Stimulated activated CD4-positive, alpha-beta T cell treated with anti-CD3 and anti-CD28 coated beads, Interleukin-4, amount 100 ng/mL, for 4 hours (primary cell): ENCODE data around the gene CNTNAP2.

Experiments
- DNase-seq, 2 experiments: peaks; one replicate each; pipeline ENCODE4 v3.0.0-alpha.2; 2020

The CNTNAP2 gene

GRCh38 chr7:146314962-146315361 lies 198.4 kb downstream of the CNTNAP2 start:
- no peak for DNase-seq

- DNase-seq = no peak
Observed at GRCh38 chr7:146319629-146320028, 203.0 kb downstream of the CNTNAP2 start.

- DNase-seq = no peak
Observed at GRCh38 chr7:146321301-146321700, 204.7 kb downstream of the CNTNAP2 start.

GRCh38 chr7:146331369-146331768 lies 214.8 kb downstream of the CNTNAP2 start:
- DNase-seq = no peak

- no peak for DNase-seq
Observed at GRCh38 chr7:146345251-146345650, 228.7 kb downstream of the CNTNAP2 start.

- no peak for DNase-seq
Observed at GRCh38 chr7:146346096-146346495, 229.5 kb downstream of the CNTNAP2 start.

- no peak for DNase-seq
Observed at GRCh38 chr7:146355216-146355615, 238.6 kb downstream of the CNTNAP2 start.

- DNase-seq = no peak
Observed at GRCh38 chr7:146359176-146359575, 242.6 kb downstream of the CNTNAP2 start.

GRCh38 chr7:146366938-146367337 lies 250.3 kb downstream of the CNTNAP2 start:
- no peak for DNase-seq

- DNase-seq = no peak
Observed at GRCh38 chr7:146370171-146370570, 253.6 kb downstream of the CNTNAP2 start.

- DNase-seq = no peak
Observed at GRCh38 chr7:146375170-146375569, 258.6 kb downstream of the CNTNAP2 start.

- DNase-seq = no peak
Observed at GRCh38 chr7:146378196-146378595, 261.6 kb downstream of the CNTNAP2 start.

- DNase-seq = no peak
Observed at GRCh38 chr7:146387140-146387539, 270.5 kb downstream of the CNTNAP2 start.

- no peak for DNase-seq
Observed at GRCh38 chr7:146388928-146389327, 272.3 kb downstream of the CNTNAP2 start.

- DNase-seq = no peak
Observed at GRCh38 chr7:146393346-146393745, 276.7 kb downstream of the CNTNAP2 start.

- no peak for DNase-seq
Observed at GRCh38 chr7:146397141-146397540, 280.5 kb downstream of the CNTNAP2 start.

GRCh38 chr7:146401939-146402338 lies 285.3 kb downstream of the CNTNAP2 start:
- no peak for DNase-seq

- no peak for DNase-seq
Observed at GRCh38 chr7:146405737-146406136, 289.1 kb downstream of the CNTNAP2 start.

GRCh38 chr7:146411975-146412374 lies 295.4 kb downstream of the CNTNAP2 start:
- DNase-seq = no peak

- DNase-seq = no peak
Observed at GRCh38 chr7:146412781-146413180, 296.2 kb downstream of the CNTNAP2 start.

- DNase-seq = no peak
Observed at GRCh38 chr7:146414373-146414772, 297.8 kb downstream of the CNTNAP2 start.

- no peak for DNase-seq
Observed at GRCh38 chr7:146414937-146415336, 298.3 kb downstream of the CNTNAP2 start.

GRCh38 chr7:146417176-146417575 lies 300.6 kb downstream of the CNTNAP2 start:
- no peak for DNase-seq

- no peak for DNase-seq
Observed at GRCh38 chr7:146423446-146423845, 306.8 kb downstream of the CNTNAP2 start.

GRCh38 chr7:146424084-146424483 lies 307.5 kb downstream of the CNTNAP2 start:
- DNase-seq = no peak

GRCh38 chr7:146433501-146433900 lies 316.9 kb downstream of the CNTNAP2 start:
- DNase-seq = no peak
